GM12872 (cell line): ENCODE results near the gene LTB4R.

Experiments
- CTCF ChIP-seq: IDR thresholded peaks from 3 replicates; pipeline ENCODE4 v1.5.1; 2011; ENCODE audit warnings: low read depth, mild to moderate bottlenecking, low read length, moderate library complexity; ENCODE audit not compliant: insufficient read depth

LTB4R gene

DNA sequence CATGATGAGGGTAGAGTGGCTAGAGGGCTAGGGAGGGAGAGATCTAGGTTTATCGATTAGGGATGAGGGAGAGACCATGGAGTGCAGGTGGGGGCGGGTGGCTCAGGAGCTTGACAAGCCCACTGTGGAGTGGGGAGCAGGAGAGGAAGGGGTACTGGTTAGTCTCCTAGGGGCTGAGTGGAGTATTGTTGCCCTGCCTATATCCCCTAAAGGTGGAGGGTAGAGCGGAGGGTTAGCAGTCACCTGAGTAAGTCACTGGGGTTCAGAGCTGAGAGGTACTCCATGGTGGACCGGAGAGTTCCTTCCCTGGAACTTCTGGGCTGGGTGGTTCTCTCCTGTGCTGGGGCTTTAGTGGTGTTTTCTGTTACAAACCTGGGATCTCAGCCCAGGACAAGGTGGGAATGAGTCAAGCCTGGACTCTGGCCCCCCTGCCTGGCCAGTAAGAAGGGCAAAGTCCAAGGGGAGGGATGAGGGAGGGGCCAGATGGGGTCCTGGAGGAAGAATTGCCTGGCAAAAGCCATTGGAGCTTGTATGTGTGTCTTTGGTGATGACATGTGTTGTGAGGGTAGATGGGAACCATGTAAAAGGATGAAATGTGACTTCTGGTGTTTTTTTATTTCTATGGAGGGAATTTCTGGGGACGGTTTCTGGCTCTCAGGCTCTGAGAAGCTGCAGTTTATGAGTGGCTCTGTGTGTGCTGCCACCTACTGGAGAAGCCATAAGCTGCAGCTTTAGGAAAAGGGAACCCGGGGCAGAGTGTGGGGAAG lies 3.5 kb upstream of the LTB4R start, which contains the start of gene CIDEB:
Gene CIDEB (minus strand): TSS at position 403 of the 767 bp plus-strand sequence. CDS start 119 bp downstream, at position 284.
- TF ChIP-seq CTCF = peak; percentile 96

DNA sequence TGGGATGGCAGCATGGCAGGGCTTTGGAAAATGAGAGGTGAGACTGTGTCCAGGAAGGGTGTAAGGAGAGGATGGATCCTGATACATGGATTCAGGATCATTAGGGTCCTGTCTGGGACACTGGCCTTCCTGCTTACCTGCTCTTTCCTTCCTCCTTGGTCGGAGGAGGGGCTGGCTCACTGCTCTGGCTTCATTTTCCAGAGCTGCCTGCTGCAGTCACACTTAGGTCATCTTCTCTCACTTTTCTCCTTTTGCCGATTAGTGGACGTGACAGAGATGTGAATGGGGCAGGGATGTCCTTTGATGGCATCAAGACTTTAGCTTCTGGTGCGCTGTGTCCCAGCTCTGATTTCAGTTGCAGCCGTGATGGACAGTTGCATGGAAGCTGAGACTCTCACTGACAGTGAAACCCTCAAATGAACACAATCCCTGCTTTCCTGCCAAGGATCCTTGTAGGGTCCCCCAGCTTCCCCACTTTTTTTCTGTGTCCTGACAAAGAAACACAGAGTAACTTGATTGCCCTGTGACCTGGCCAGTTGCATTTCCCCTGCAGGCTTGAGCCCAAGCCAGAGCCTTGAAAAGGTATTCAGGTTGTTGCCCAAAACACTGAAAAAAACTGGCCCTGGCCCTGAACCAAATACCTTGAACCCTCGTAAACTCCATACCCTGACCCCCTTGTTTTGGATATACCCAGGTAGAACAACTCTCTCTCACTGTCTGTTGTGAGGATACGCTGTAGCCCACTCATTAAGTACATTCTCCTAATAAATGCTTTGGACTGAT lies 2.8 kb upstream of the LTB4R start:
- no peak for TF ChIP-seq CTCF

DNA sequence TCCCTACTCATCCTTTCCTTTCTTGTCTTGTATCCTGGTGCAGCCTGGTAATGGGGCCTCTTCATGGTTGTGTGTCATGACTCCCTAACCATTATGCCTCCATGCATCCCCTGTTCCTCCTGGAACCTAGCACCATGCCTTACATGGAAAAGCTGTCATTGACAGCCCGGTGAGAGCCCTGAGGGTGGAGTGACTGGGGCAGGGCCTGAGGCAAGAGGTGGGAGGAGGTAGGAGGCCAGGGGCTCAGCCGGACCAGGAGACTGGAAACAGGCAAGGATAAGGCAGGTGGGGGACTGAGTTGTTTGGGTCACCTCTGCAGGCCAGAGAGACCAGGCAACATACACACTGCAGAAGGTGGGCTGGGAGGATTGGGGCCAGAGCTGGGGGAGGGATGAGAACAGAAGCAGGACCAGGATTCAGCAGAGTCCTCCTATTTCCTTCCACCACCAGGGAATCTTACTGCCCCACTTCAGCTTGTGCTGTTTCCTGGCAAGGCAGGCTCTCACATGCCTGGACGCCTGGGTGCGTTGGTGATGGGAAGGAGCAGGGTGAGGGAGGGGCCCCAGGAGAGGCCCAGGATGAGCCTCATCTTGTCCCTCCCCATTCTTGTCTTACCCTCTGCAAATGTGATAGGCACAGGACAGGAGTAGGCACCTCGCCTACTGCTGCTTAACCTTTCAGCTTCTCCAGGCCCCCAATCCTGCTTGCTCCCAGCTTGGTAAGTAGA lies 1.6 kb upstream of the LTB4R start, which contains the start of gene LTB4R2:
Gene LTB4R2 (plus strand): TSS at position 603 of the 727 bp plus-strand sequence. CDS start 525 bp downstream, outside the sequence.
- TF ChIP-seq CTCF = no peak

GRCh38 chr14:24310265-24310645 lies 1.0 kb upstream of the LTB4R start:
- TF ChIP-seq CTCF = no peak

DNA sequence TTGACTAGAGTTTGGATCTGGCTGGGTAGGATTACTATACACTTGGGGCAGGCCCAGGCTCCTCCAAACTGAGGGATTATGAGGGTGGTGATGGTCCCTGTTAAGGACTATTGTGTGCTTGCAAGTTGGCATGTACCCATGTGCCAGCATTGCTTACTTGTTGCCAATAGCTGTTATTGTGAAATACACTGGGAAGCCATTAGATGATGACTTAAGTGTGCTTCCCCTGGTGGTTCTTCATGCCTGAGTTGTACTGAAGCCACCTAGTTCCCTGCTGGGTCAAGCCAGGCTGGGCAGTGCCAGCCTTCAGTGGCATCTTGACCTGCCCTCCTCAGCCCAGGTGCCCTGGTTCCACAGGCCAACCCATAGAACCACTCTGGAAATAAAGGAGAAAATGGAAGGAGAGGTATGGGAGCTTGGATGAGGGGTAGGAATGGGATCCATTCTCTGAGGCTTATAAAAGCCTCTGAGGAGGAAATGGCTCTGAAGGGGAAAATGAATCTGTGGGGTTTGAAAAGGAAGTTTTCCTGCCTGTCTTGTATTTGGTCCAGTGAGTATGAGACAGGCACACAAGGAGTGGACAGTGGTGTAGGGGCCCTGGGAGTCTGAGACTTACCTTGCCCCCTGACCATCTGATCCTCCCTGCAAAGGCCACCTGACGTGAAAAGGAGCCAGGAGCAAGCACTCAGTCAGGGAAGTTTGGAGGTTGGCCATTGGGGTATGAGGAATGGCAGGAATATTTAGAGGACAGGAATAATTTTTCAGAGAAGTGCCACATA lies 724 bp downstream of the LTB4R start:
- TF ChIP-seq CTCF = no peak

GRCh38 chr14:24312736-24313507 lies 1.6 kb downstream of the LTB4R start:
- no peak for TF ChIP-seq CTCF
